Measurements from ENCODE around the gene TBC1D17.

The TBC1D17 gene

DNA sequence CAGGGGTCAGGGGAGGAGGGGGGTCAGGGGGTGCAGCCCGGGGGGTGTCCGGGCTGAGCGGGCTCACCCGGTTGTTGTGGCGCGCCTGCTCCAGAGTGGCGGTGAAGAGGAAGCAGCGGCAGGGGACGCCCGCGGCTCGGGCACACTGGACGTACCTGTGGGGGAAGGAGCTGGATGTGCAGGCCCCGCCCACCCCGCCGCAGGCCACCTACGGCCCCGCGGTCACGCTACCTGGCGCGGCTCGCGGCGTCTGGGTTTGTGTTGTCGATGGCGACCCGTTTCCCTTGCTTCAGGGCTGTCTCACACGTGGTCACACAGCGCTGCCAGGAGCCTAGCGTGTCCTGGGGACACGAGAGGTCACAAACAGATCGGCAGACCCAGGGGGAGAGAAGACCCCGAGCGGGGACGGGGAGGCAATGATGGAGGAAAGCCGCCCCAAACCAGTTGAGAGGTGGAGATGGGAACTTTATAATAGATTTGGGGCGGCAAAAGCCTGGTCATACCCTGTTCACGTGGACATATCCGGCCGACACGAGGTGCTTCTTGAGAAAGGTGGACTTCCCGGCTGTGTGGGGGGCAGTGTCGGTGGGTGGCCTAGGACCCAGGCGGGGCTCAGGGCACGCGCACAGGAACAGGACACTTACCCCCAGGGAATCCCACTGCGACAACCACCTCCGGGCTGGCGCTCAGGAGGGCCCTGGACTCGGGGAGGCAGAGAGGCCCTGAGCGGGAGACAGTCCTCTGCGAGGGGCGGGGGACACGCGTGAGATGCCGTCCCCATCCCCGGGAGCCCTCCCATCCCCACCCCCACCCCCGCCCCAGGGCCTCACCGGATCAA lies 15.7 kb upstream of the TBC1D17 start:
- no peak for DNase-seq (ENCODE audit: low spot score)

GRCh38 chr19:49862391-49863253 lies 14.9 kb upstream of the TBC1D17 start:
- peak; percentile 79 for DNase-seq (ENCODE audit: low spot score)

GRCh38 chr19:49863254-49863934 lies 14.1 kb upstream of the TBC1D17 start:
- DNase-seq (ENCODE audit: low spot score) = no peak

GRCh38 chr19:49863935-49864320 lies 13.6 kb upstream of the TBC1D17 start:
- no peak for DNase-seq (ENCODE audit: low spot score)

DNA sequence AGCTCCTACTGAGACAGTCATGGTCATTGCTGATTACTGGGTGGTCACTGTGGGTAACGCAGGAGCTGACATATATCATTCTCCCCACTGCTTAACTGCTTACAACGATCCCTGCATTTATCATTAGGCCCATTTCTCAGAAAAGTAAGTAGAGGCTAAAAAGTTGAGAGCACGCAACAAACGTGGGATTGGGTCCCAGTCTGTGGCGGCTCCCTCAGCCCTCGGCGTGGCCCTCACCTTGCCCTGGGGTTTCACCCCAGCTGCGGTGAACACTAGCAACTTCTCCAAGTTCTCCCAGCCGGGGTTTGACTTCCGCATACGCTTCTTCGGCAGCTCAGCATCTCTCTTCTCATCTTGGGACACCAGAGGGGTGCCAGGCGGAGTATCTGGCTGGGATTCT lies 12.6 kb upstream of the TBC1D17 start:
- no peak for DNase-seq (ENCODE audit: low spot score)

DNA sequence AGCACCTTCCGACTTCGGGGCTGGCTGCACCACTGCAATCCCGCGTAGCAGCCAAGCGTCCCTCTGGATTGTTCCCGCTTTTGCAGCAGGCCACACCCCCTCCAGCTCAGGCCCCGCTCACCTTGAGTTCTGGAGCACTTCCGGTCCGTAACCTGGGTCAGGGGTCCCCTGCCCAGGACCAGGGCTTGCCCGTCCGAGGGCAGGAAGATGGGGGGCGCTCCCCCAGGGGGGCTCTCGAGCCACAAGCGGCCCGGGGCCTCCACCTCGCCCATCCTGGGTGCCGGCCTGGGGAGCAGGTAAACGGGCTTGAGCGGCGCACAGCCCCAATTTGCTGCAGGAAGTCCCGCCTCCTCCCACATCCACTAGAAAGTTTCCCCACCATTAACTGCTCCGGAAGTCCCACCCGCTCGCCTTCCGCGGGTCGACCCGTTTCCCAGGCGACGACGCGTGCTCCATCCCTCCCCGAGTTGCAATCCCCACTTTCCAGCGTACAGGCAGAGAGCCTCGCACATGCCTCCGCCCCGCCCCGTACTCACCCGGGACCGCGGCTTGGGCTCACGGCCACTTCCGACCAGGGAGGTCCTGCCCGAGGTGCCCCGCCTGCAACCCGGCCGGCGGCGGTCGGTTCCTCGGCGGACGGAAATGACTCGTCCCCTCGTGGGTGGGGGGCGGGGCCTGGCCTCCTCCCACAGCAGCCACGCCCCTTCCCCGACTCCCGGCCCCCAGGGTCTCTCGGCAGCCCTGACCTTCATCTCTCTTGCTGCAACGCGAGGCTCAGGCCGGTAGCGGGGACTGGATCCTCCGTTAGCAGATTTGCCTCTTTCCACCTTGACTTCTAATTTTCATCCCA lies 10.3 kb upstream of the TBC1D17 start, which contains the start of gene PNKP:
PNKP (minus strand) TSS at position 644 of the 850 bp plus-strand sequence; CDS start at position 272, 372 bp downstream.
- peak; percentile 83 for DNase-seq (ENCODE audit: low spot score)

GRCh38 chr19:49869009-49869483 lies 8.5 kb upstream of the TBC1D17 start:
- no peak for DNase-seq (ENCODE audit: low spot score)

- DNase-seq (ENCODE audit: low spot score) = peak; percentile 82
Measured at GRCh38 chr19:49869484-49870308, 7.8 kb upstream of the TBC1D17 start.

- no peak for DNase-seq (ENCODE audit: low spot score)
Measured at GRCh38 chr19:49870309-49870901, 7.1 kb upstream of the TBC1D17 start.

DNA sequence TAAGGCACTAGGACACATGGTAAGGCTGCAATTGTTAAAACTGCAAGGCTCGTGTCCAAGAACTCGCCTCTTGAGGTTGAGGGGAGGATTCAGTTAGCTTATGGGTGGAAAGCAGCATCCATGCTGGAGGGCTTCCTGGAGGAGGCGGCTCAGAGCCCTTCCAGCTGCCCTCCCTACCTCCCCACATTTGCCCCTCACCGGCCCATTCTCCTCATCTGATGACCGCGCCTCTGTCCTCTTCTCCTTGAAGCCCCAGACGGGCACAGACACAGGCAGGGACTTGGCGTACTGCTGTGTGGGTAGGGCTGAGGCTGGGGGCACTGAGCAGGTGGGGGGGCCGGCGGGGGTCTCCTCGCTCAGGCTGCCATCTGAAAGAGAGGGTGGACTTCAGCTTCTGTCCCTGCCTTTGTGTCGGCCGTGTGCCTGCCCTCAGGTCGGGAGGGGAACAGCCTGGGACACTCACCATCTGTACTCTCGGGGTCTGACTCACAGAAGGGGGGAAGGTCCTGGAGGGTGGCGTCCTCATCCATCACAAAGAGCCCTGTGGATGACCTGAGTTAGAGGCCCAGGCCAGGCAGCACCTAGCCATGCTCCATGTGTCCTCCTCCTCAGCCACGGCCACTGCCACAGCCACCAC lies 6.0 kb upstream of the TBC1D17 start:
- no peak for DNase-seq (ENCODE audit: low spot score)

GRCh38 chr19:49872245-49873128 lies 5.0 kb upstream of the TBC1D17 start:
- no peak for DNase-seq (ENCODE audit: low spot score)

- no peak for DNase-seq (ENCODE audit: low spot score)
Measured at GRCh38 chr19:49873129-49873521, 4.4 kb upstream of the TBC1D17 start.

DNA sequence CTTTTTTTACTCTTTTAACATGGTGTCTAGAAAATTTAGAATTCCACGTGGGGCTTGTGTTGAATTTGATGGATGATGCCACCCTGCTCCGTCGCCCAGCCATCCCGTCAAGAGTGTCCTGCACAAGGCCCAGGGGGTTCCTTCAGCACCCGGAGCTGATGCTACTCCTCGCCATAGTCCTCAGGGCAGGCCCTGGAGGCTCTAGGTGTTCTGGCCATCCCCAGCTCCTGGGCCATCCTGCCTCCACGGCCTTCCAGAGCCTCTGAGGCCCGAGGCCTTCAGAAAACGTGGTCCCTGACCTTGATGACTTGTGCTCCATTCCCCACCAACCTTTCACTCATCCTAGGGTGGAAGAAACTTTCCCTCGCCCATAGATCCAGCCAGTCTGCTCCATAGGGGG lies 3.7 kb upstream of the TBC1D17 start:
- DNase-seq (ENCODE audit: low spot score) = no peak

- no peak for DNase-seq (ENCODE audit: low spot score)
Measured at GRCh38 chr19:49874503-49875157, 2.9 kb upstream of the TBC1D17 start.

- DNase-seq (ENCODE audit: low spot score) = no peak
Measured at GRCh38 chr19:49875177-49875576, 2.3 kb upstream of the TBC1D17 start.

DNA sequence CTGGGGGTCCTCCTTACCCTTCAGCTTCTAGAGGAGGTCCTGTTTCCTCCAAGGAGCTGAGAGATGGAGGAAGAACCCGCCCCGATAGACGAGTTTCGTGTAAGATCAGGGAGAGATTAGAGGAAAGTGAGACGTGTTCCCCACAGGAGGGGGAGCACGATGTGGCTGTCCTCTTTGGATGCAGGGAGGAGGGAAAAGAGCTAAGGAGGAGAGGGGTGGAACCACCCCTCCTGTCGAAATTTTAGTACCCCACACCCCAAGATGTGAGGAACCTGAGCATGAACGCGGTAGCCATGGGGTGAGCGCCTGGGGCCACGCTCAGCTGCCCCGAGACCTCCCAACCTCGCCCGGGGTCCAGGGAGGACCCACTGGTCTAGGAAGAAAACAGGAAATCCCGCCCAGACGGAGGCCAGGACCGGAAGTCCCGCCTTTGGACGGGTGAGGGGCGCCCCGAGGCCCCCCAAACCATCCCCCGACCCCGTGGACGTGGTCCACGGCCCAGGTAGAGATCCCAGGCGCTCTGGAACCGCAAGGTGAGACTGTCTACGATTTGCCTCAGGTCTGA lies 1.6 kb upstream of the TBC1D17 start:
- no peak for DNase-seq (ENCODE audit: low spot score)

DNA sequence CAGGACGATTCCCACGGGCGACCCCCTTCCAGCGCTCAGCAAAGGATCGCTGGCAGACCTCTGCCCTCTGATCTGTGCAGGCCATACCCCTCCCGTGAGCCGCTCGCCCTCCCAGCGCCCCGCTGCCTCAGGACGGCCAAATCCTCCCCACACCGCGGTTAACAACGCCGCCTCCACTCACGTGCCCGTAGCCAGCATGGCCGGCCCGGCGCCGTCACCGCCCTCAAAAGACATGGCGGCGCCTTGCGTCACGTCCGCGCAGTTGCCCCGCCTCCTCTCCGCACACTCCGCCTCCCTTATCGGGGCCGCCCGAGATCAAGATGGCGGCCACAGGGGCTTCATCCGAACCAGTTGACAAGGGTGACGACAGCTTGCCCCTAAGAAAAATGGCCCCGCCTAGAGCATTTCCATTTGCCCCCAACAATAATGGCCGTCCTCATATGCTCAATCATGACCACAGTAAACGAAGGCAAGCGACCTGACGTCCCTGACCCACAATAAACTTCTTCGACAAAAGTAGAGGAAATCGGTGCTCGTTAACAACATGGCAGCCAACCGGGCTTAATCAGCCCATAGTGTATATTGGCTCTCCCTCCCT lies 981 bp upstream of the TBC1D17 start:
- peak; percentile 75 for DNase-seq (ENCODE audit: low spot score)

All from iPS-NIHi11 (cell line).